NCI-H2196 treated with DMSO at 0.1 percent for 48 hours (cell line): ENCODE data around the gene MTX1.
"Not testable (repeated sequence)": the region's sequence is repeated elsewhere in the genome, so short reads cannot be mapped to it uniquely, and the experiment has no call there.

Experiments
- DNase-seq: peaks from one replicate; lab custom pipeline; 2025; ENCODE audit not compliant: unreplicated experiment; lab: John Stamatoyannopoulos, UW

MTX1 gene

GRCh38 chr1:155188268-155188667 lies 20.2 kb upstream of the MTX1 start:
- no peak for DNase-seq

- not testable (repeated sequence) for DNase-seq
These were observed 18.6 kb upstream of the MTX1 start for GRCh38 chr1:155189926-155190325.

- DNase-seq = no peak
These were observed 16.6 kb upstream of the MTX1 start for GRCh38 chr1:155191904-155192303.

GRCh38 chr1:155192346-155193274 lies 15.9 kb upstream of the MTX1 start:
- peak; percentile 48 for DNase-seq

- peak; percentile 77 for DNase-seq
These were observed 15.1 kb upstream of the MTX1 start for GRCh38 chr1:155193275-155193990.

GRCh38 chr1:155193991-155194240 lies 14.6 kb upstream of the MTX1 start:
- not testable (repeated sequence) for DNase-seq

- no peak for DNase-seq
These were observed 13.0 kb upstream of the MTX1 start for GRCh38 chr1:155195201-155196102.

- no peak for DNase-seq
These were observed 12.2 kb upstream of the MTX1 start for GRCh38 chr1:155196103-155196892.

GRCh38 chr1:155196893-155197638 lies 11.4 kb upstream of the MTX1 start:
- no peak for DNase-seq

- DNase-seq = no peak
These were observed 10.5 kb upstream of the MTX1 start for GRCh38 chr1:155197901-155198546.

GRCh38 chr1:155198547-155198906 lies 10.0 kb upstream of the MTX1 start:
- DNase-seq = no peak

GRCh38 chr1:155199792-155200191 lies 8.7 kb upstream of the MTX1 start:
- no peak for DNase-seq

GRCh38 chr1:155200920-155201319 lies 7.6 kb upstream of the MTX1 start:
- DNase-seq = no peak

GRCh38 chr1:155202198-155202597 lies 6.3 kb upstream of the MTX1 start:
- DNase-seq = no peak

GRCh38 chr1:155202731-155203515 lies 5.6 kb upstream of the MTX1 start:
- no peak for DNase-seq

GRCh38 chr1:155205035-155205434 lies 3.5 kb upstream of the MTX1 start:
- no peak for DNase-seq

GRCh38 chr1:155205969-155206593 lies 2.4 kb upstream of the MTX1 start:
- no peak for DNase-seq
